Measurements from ENCODE around the gene ERRFI1.
A peak's percentile ranks its signal among the peaks of the same experiment; 100 is the strongest.

Gene ERRFI1

GRCh38 chr1:8032366-8032910, 6.3 kb upstream of the ERRFI1 start:
- Mint-ChIP-seq H3K36me3 (ENCODE audit: insufficient read depth) (no peaks in the 10 kb centered on the region), H3K9me3 (no peaks in the 10 kb centered on the region), H3K4me3 (no peak overlapping the region), H3K27ac (no peak overlapping the region), H3K27me3 (peaks cover 0 to 10% of the 10 kb centered on the region in 2 donors), H3K4me1 (ENCODE audit: low read depth in 2 of 2) (peaks cover 0 to 3% of the 10 kb centered on the region in 2 donors)
- DNase-seq (no peak), ATAC-seq (replicated peaks) (no peak)

DNA sequence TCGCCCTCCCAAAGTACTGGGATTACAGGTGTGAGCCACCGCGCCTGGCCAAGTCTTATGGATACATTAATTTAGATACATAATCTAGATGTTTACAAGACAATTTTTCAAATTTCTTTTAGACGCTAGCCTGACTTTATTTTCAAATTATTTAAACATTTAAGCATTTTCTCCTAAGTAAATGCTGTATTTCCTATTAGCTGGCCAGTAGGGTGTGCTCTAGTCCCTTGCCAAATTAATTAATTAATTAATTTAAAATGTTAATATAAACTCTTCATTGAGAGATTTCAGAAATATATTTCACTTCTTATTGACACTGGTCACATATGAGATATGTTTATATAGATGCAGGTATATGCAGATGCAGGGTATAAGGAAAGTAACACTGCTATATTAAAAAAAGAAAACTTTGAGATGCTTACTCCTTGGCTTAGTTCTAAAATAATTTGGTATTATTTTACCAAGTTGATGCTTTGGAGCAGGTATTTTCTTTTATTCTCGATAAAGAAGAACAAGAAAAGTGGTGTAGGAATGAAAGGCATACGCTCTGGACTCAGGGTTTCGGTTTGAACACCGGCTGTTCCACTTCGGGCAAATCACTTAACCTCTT, 5.2 kb upstream of the ERRFI1 start:
- peaks cover 8% of the 10 kb centered on the region for H3K36me3 Mint-ChIP-seq (ENCODE audit: insufficient read depth)
- H3K4me3 Mint-ChIP-seq, result no peak overlapping the region
- H3K9me3 Mint-ChIP-seq, result no peaks in the 10 kb centered on the region
- H3K27me3 Mint-ChIP-seq, result peaks cover 0 to 14% of the 10 kb centered on the region in 2 donors
- ATAC-seq (replicated peaks) (no peak), DNase-seq (peak in 2 of 3 experiments; percentile 19 to 25)
- no peak overlapping the region for H3K27ac Mint-ChIP-seq
- peaks cover 7 to 9% of the 10 kb centered on the region in 2 donors for H3K4me1 Mint-ChIP-seq (ENCODE audit: low read depth in 2 of 2)

- no peak for ATAC-seq (replicated peaks)
- H3K4me1 Mint-ChIP-seq (ENCODE audit: low read depth in 2 of 2), result peaks cover 13 to 16% of the 10 kb centered on the region in 2 donors
- H3K36me3 Mint-ChIP-seq (ENCODE audit: insufficient read depth), result peaks cover 12% of the 10 kb centered on the region
- H3K9me3 Mint-ChIP-seq, result no peaks in the 10 kb centered on the region
- H3K27me3 Mint-ChIP-seq, result peaks cover 6 to 17% of the 10 kb centered on the region in 2 donors
- H3K27ac Mint-ChIP-seq, result no peak overlapping the region
- H3K4me3 Mint-ChIP-seq, result no peak overlapping the region
- no peak for DNase-seq
Observed at GRCh38 chr1:8028571-8028910, 2.4 kb upstream of the ERRFI1 start.

- H3K27me3 Mint-ChIP-seq, result peaks cover 6 to 17% of the 10 kb centered on the region in 2 donors
- H3K36me3 Mint-ChIP-seq (ENCODE audit: insufficient read depth), result peaks cover 12% of the 10 kb centered on the region
Observed at GRCh38 chr1:8027748-8028570, 1.9 kb upstream of the ERRFI1 start.

GRCh38 chr1:8026976-8027747, 1.1 kb upstream of the ERRFI1 start:
- DNase-seq (no peak), ATAC-seq (replicated peaks) (no peak)
- Mint-ChIP-seq H3K27ac (peak overlapping the region; percentile 44 to 90), H3K4me1 (ENCODE audit: low read depth in 2 of 2) (peaks cover 13% of the 10 kb centered on the region in 2 donors), H3K9me3 (no peaks in the 10 kb centered on the region), H3K4me3 (peak overlapping the region; percentile 60 to 65), H3K27me3 (peaks cover 6 to 17% of the 10 kb centered on the region in 2 donors), H3K36me3 (ENCODE audit: insufficient read depth) (peaks cover 12% of the 10 kb centered on the region)

More at GRCh38 chr1:8027748-8028570, 1.9 kb upstream of the ERRFI1 start:
- H3K4me3 Mint-ChIP-seq, result no peak overlapping the region
- peaks cover 13% of the 10 kb centered on the region in 2 donors for H3K4me1 Mint-ChIP-seq (ENCODE audit: low read depth in 2 of 2)
- DNase-seq (no peak), ATAC-seq (replicated peaks) (no peak)
- peak overlapping the region in 1 of 2 donors; percentile 44 for H3K27ac Mint-ChIP-seq
- H3K9me3 Mint-ChIP-seq, result no peaks in the 10 kb centered on the region

DNA sequence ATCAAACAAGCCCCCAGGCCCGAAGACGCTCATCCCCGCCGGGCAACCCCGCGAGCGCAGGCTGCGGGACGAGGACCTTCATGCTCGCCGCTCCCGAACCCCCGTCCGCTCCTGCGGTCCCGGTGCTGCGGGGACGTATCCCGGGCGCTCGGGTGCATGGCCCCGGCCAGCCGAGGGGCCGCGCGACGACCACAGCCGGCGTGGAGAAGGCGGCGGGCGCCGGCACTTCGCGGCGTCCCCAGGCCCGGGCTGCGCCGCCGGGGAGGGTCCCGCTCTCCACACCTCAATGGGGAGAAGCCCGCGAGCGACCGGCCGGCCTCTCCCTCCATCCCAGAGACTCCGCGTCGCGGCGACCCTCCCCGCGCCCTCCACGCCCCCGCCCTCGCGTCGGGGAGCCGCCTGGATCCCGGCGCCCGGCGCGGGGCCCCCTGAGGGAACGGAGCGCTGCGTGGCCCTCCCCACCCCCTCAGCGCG, 401 bp downstream of the ERRFI1 start:
- peaks cover 13% of the 10 kb centered on the region in 2 donors for H3K4me1 Mint-ChIP-seq (ENCODE audit: low read depth in 2 of 2)
- peak overlapping the region; percentile 89 to 90 for H3K4me3 Mint-ChIP-seq
- peaks cover 6 to 17% of the 10 kb centered on the region in 2 donors for H3K27me3 Mint-ChIP-seq
- H3K9me3 Mint-ChIP-seq, result no peaks in the 10 kb centered on the region
- DNase-seq (peak in 2 of 3 experiments; percentile 2 to 3), ATAC-seq (replicated peaks) (peak; percentile 16)
- H3K36me3 Mint-ChIP-seq (ENCODE audit: insufficient read depth), result peaks cover 12% of the 10 kb centered on the region
- peak overlapping the region; percentile 22 to 91 for H3K27ac Mint-ChIP-seq

- Mint-ChIP-seq H3K4me1 (ENCODE audit: low read depth in 2 of 2) (peaks cover 13% of the 10 kb centered on the region in 2 donors), H3K36me3 (ENCODE audit: insufficient read depth) (peaks cover 12% of the 10 kb centered on the region), H3K27ac (peak overlapping the region; percentile 22 to 91), H3K4me3 (peak overlapping the region; percentile 89 to 90), H3K9me3 (no peaks in the 10 kb centered on the region), H3K27me3 (peaks cover 6 to 17% of the 10 kb centered on the region in 2 donors)
- peak in 1 of 3 experiments; percentile 14 for DNase-seq
- no peak for ATAC-seq (replicated peaks)
Observed at GRCh38 chr1:8025061-8025670, 943 bp downstream of the ERRFI1 start.

DNA sequence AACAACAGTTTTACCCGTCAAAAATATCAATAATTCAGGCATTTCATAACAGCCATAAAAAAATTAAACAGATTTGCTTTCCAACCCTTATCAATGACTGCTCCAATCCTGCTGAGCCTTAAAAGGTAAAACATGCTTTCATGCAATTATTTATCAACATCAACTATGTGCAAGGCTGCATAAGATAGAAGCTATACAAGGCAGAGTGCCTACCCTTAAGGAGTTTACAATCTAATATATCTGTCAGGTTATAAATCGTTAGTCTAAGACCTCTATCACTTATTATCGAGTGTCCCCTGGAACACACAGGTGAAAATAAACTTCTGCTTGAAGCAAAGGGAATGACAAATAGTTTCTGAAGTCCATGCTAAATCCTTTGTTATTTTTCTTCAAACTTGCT, 1.8 kb downstream of the ERRFI1 start:
- peaks cover 13% of the 10 kb centered on the region in 2 donors for H3K4me1 Mint-ChIP-seq (ENCODE audit: low read depth in 2 of 2)
- H3K27me3 Mint-ChIP-seq, result peaks cover 6 to 17% of the 10 kb centered on the region in 2 donors
- DNase-seq, result no peak
- H3K4me3 Mint-ChIP-seq, result no peak overlapping the region
- no peaks in the 10 kb centered on the region for H3K9me3 Mint-ChIP-seq
- no peak for ATAC-seq (replicated peaks)
- no peak overlapping the region for H3K27ac Mint-ChIP-seq
- H3K36me3 Mint-ChIP-seq (ENCODE audit: insufficient read depth), result peaks cover 12% of the 10 kb centered on the region

DNA sequence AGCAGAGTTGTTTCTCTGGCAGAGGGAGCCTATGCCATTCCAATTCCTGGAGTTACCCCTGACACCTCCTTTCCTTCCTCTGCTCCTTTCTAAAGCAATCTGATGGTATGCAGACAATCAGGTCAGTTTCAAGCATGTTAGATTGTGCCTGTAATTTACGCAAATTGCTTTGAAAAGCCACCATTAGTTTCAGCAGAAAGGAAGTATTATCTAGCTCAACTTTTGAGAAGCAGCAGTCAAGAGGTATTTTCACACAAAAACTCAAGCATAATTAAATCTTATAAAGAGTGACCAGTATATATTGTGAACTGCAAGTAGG, 2.2 kb downstream of the ERRFI1 start:
- no peak overlapping the region for H3K27ac Mint-ChIP-seq
- ATAC-seq (replicated peaks) (no peak), DNase-seq (no peak)
- H3K27me3 Mint-ChIP-seq, result peaks cover 6 to 21% of the 10 kb centered on the region in 2 donors
- H3K9me3 Mint-ChIP-seq, result no peaks in the 10 kb centered on the region
- H3K4me1 Mint-ChIP-seq (ENCODE audit: low read depth in 2 of 2), result peaks cover 13% of the 10 kb centered on the region in 2 donors
- H3K4me3 Mint-ChIP-seq, result no peak overlapping the region
- peaks cover 12% of the 10 kb centered on the region for H3K36me3 Mint-ChIP-seq (ENCODE audit: insufficient read depth)

- peaks cover 12% of the 10 kb centered on the region for H3K36me3 Mint-ChIP-seq (ENCODE audit: insufficient read depth)
- H3K9me3 Mint-ChIP-seq, result no peaks in the 10 kb centered on the region
- ATAC-seq (replicated peaks) (no peak), DNase-seq (no peak)
- peaks cover 13% of the 10 kb centered on the region in 2 donors for H3K4me1 Mint-ChIP-seq (ENCODE audit: low read depth in 2 of 2)
- H3K27ac Mint-ChIP-seq, result no peak overlapping the region
- H3K27me3 Mint-ChIP-seq, result peaks cover 6 to 26% of the 10 kb centered on the region in 2 donors
- H3K4me3 Mint-ChIP-seq, result no peak overlapping the region
Observed at GRCh38 chr1:8023287-8023994, 2.7 kb downstream of the ERRFI1 start.

- ATAC-seq (replicated peaks), result no peak
- H3K27me3 Mint-ChIP-seq, result peaks cover 12 to 34% of the 10 kb centered on the region in 2 donors
- no peaks in the 10 kb centered on the region for H3K9me3 Mint-ChIP-seq
- H3K36me3 Mint-ChIP-seq (ENCODE audit: insufficient read depth), result peaks cover 12% of the 10 kb centered on the region
- H3K4me1 Mint-ChIP-seq (ENCODE audit: low read depth in 2 of 2), result peaks cover 13% of the 10 kb centered on the region in 2 donors
- DNase-seq, result no peak
- no peak overlapping the region for H3K4me3 Mint-ChIP-seq
- H3K27ac Mint-ChIP-seq, result no peak overlapping the region
Observed at GRCh38 chr1:8022395-8023286, 3.5 kb downstream of the ERRFI1 start.
